OCI-LY7 (cell line): ENCODE data around the gene HK2. TPM values are rescaled to one million over a fixed set of nuclear protein-coding genes. Genes with fewer than 3 reads are reported as not detected.

Source experiments
- BruUV-seq: library from RNA; stranded (reverse); fragments of 400-500 nt; replicated peaks from 2 replicates; lab custom pipeline; 2021; lab: Mats Ljungman, UMichigan
- CTCF ChIA-PET: fragments of 300-600 bp; sonication (Branson Sonifier 250); formaldehyde crosslinking; loops from one replicate; lab custom pipeline; 2022; ENCODE audit warnings: antibody characterized with exemption; ENCODE audit not compliant: unreplicated experiment; lab: Charles Lee
- POLR2A ChIA-PET: fragments of 300-600 bp; sonication (Branson Sonifier 250); formaldehyde crosslinking; loops from one replicate; lab custom pipeline; 2022; ENCODE audit warnings: antibody characterized with exemption; lab: Charles Lee
- DNase-seq: peaks from one replicate; pipeline ENCODE4 v3.0.0-alpha.2; 2015; ENCODE audit warnings: low spot score
- H2AFZ ChIP-seq: fragments of 200-600 bp; sonication (generic), shearing (Covaris generic); 2 replicates; pipeline ENCODE4 v1.6.1; 2014; ENCODE audit warnings: mild to moderate bottlenecking, antibody characterized with exemption, low read length, moderate library complexity
- H3K27ac ChIP-seq: fragments of 200-600 bp; sonication (generic); 2 replicates; pipeline ENCODE4 v1.5.1; 2014; ENCODE audit warnings: mixed run types, low read depth, mild to moderate bottlenecking, moderate library complexity, low read length, inconsistent platforms; ENCODE audit not compliant: poor library complexity, severe bottlenecking
- H3K36me3 ChIP-seq: fragments of 200-600 bp; sonication (generic); 2 replicates; pipeline ENCODE4 v1.6.1; 2014; ENCODE audit warnings: mild to moderate bottlenecking, antibody characterized with exemption, low read length, moderate library complexity, mixed read lengths; ENCODE audit not compliant: insufficient read depth
- H3K4me1 ChIP-seq: fragments of 200-600 bp; sonication (generic); 2 replicates; pipeline ENCODE4 v1.5.1; 2014; ENCODE audit warnings: mild to moderate bottlenecking, low read length; ENCODE audit not compliant: insufficient read depth, poor library complexity, severe bottlenecking
- H3K4me2 ChIP-seq: fragments of 200-600 bp; sonication (generic); 2 replicates; pipeline ENCODE4 v1.6.1; 2014; ENCODE audit warnings: mild to moderate bottlenecking, low read length
- H3K4me3 ChIP-seq: fragments of 200-600 bp; sonication (generic); 2 replicates; pipeline ENCODE4 v1.5.1; 2014; ENCODE audit warnings: mild to moderate bottlenecking, low read depth, low read length; ENCODE audit not compliant: poor library complexity, severe bottlenecking
- H3K79me2 ChIP-seq: fragments of 200-600 bp; sonication (generic); 2 replicates; pipeline ENCODE4 v1.6.1; 2016; ENCODE audit warnings: low read depth, mild to moderate bottlenecking, low read length, moderate library complexity, mixed read lengths; ENCODE audit not compliant: insufficient read depth
- H3K9me2 ChIP-seq: fragments of 200-600 bp; sonication (generic); 2 replicates; pipeline ENCODE4 v1.6.1; 2016; ENCODE audit warnings: mild to moderate bottlenecking, low read length, mixed read lengths; ENCODE audit not compliant: insufficient read depth
- H3K9me3 ChIP-seq: fragments of 200-600 bp; sonication (generic); 2 replicates; pipeline ENCODE4 v1.6.1; 2014; ENCODE audit warnings: mild to moderate bottlenecking, mixed run types, low read length, mixed read lengths
- H4K20me1 ChIP-seq: fragments of 200-600 bp; sonication (generic); 2 replicates; pipeline ENCODE4 v1.6.1; 2014; ENCODE audit warnings: mild to moderate bottlenecking, antibody characterized with exemption, low read length, moderate library complexity, mixed read lengths; ENCODE audit not compliant: insufficient read depth
- CTCF ChIP-seq: fragments of 200-600 bp; sonication (generic); conservative IDR thresholded peaks from 2 replicates; pipeline ENCODE4 v1.5.1; 2014; ENCODE audit warnings: mild to moderate bottlenecking, antibody characterized with exemption, low read length, moderate library complexity, mixed read lengths
- EZH2phosphoT487 ChIP-seq: fragments of 200-600 bp; sonication (generic); IDR thresholded peaks from 2 replicates; pipeline ENCODE4 v1.6.1; 2018; ENCODE audit warnings: low read depth, borderline replicate concordance, mild to moderate bottlenecking, mixed run types, antibody characterized with exemption, low read length, moderate library complexity, mixed read lengths
- intact Hi-C: fragments of 100-400 bp; cut with micrococcal nuclease; formaldehyde crosslinking; loops from one replicate; pipeline ENCODE4 v1.10.0; 2022; ENCODE audit not compliant: unreplicated experiment
- total RNA-seq, 2 experiments: library from RNA; depleted of rRNA in 1 of 2; stranded (reverse); fragments of >200 nt in 1 of 2; shearing (Covaris generic) in 1 of 2; gene quantifications; 2 replicates each; pipeline ENCODE4 v1.2.3, GENCODE V29; 2014 to 2022

HK2 gene
- total RNA-seq, 2 experiments from 2014 or later = 8.6 to 50.5 TPM

- no peaks in the 10 kb centered on the region for H3K79me2 ChIP-seq
- H3K4me2 ChIP-seq = no peak overlapping the region
- intact Hi-C loops = no loop called here
- DNase-seq = no peak
- no peaks in the 10 kb centered on the region for H3K9me2 ChIP-seq
- POLR2A ChIA-PET = no interaction called here
- no peaks in the 10 kb centered on the region for H4K20me1 ChIP-seq
- H3K4me1 ChIP-seq = peaks cover 8% of the 10 kb centered on the region
- no peaks in the 10 kb centered on the region for H3K9me3 ChIP-seq
- H3K27ac ChIP-seq = no peak overlapping the region
- CTCF ChIA-PET = no interaction called here
- H2AFZ ChIP-seq = no peak overlapping the region
- H3K4me3 ChIP-seq = no peak overlapping the region
- H3K36me3 ChIP-seq = peaks cover 64% of the 10 kb centered on the region
- no peak for TF ChIP-seq EZH2phosphoT487
- no peak for TF ChIP-seq CTCF
- BruUV-seq = no TSS peak
Measured at GRCh38 chr2:74867841-74868658, 34.1 kb downstream of the HK2 start.

DNA sequence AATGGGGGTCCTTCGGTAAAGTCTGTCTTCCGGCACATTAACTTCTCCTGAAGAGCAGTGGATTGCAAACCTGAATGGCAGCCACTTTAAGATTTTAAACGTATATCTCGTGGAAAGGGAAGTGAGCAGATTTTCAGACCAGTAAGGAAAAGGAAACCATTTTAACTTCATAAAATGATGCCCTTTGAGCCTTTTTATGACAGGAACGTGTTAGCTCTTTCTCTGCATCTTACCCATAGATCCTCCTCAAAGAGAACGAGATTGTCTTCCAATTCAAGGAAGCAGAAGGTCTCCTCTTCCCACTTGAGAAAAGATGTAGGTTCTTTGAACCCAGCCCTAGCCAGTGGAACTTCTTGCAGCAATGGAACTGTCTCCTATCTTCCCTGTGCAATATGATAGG lies 35.6 kb downstream of the HK2 start:
- intact Hi-C loops = no loop called here
- ChIA-PET CTCF (no interaction called here), POLR2A (no interaction called here)
- peaks cover 8% of the 10 kb centered on the region for H3K4me1 ChIP-seq
- H3K9me3 ChIP-seq = no peaks in the 10 kb centered on the region
- H4K20me1 ChIP-seq = no peaks in the 10 kb centered on the region
- no peak overlapping the region for H3K27ac ChIP-seq
- TF ChIP-seq EZH2phosphoT487 = no peak
- no peak for TF ChIP-seq CTCF
- H3K36me3 ChIP-seq = peaks cover 72% of the 10 kb centered on the region
- no peak overlapping the region for H3K4me2 ChIP-seq
- no TSS peak for BruUV-seq
- no peak overlapping the region for H3K4me3 ChIP-seq
- no peaks in the 10 kb centered on the region for H3K79me2 ChIP-seq
- no peaks in the 10 kb centered on the region for H3K9me2 ChIP-seq
- no peak overlapping the region for H2AFZ ChIP-seq
- no peak for DNase-seq

DNA sequence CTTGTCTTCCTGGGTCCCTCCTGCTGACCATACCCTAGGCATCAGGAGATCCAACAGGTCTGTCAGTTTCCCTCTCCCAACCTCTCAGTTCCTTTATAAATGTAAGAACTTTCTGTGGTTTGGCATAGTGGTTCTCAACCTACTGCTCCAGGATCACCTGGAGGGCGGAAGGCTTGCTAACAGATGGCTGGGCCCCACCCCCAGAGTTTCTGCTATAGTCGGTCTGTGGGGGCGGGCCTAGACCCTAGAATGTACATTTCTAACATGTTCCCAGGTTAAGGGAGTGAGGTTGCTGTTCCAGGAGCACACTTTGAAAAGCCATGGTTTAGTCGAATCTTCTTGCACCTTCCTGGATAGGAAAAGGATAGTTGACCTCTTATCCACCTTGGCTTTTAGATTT lies 37.0 kb downstream of the HK2 start:
- H3K27ac ChIP-seq = no peak overlapping the region
- peaks cover 8% of the 10 kb centered on the region for H3K4me1 ChIP-seq
- no peaks in the 10 kb centered on the region for H4K20me1 ChIP-seq
- TF ChIP-seq EZH2phosphoT487 (no peak), CTCF (no peak)
- H3K36me3 ChIP-seq = peaks cover 83% of the 10 kb centered on the region
- intact Hi-C loops = no loop called here
- BruUV-seq = no TSS peak
- H3K79me2 ChIP-seq = no peaks in the 10 kb centered on the region
- no peak overlapping the region for H2AFZ ChIP-seq
- H3K4me3 ChIP-seq = no peak overlapping the region
- H3K4me2 ChIP-seq = no peak overlapping the region
- ChIA-PET POLR2A (no interaction called here), CTCF (no interaction called here)
- H3K9me3 ChIP-seq = no peaks in the 10 kb centered on the region
- no peaks in the 10 kb centered on the region for H3K9me2 ChIP-seq
- no peak for DNase-seq
